ENCODE data around the gene ATP6V0A4.

The ATP6V0A4 gene

GRCh38 chr7:138656952-138657351 is 141.0 kb downstream of the ATP6V0A4 start:
- no peak for DNase-seq
